SK-N-SH treated with all-trans-retinoic acid at 6 μM for 48 hours (cell line): ENCODE data around the gene LRGUK.

Experiments used
- ARNTL ChIP-seq: fragments of 450-650 bp; formaldehyde crosslinking; IDR thresholded peaks from 2 replicates; pipeline ENCODE4 v1.5.0; 2020; ENCODE audit warnings: low read depth, mild to moderate bottlenecking, moderate library complexity, borderline replicate concordance
- OSR1 ChIP-seq: fragments of 250-450 bp; sonication (Bioruptor Pico); IDR thresholded peaks from 2 replicates; pipeline ENCODE4 v1.8.0; 2022; ENCODE audit warnings: moderate library complexity, mild to moderate bottlenecking, inconsistent platforms
- RARB ChIP-seq: fragments of 250-450 bp; sonication (Bioruptor Pico); IDR thresholded peaks from 2 replicates; pipeline ENCODE4 v1.8.0; 2021; ENCODE audit warnings: mild to moderate bottlenecking, moderate library complexity
- ZFP3 ChIP-seq: fragments of 250-450 bp; sonication (Bioruptor Pico); IDR thresholded peaks from 2 replicates; pipeline ENCODE4 v1.5.0; 2020; ENCODE audit warnings: mild to moderate bottlenecking, moderate library complexity
- ZNF70 ChIP-seq: fragments of 450-650 bp; formaldehyde crosslinking; IDR thresholded peaks from 2 replicates; pipeline ENCODE4 v1.5.0; 2020; ENCODE audit warnings: mild to moderate bottlenecking, moderate library complexity
- TF ChIP-seq, protein P1 (sequence below): fragments of 250-450 bp; sonication (Bioruptor Pico); IDR thresholded peaks from 2 replicates; pipeline ENCODE4 v1.5.0; 2020; ENCODE audit warnings: mild to moderate bottlenecking, moderate library complexity

DNA sequence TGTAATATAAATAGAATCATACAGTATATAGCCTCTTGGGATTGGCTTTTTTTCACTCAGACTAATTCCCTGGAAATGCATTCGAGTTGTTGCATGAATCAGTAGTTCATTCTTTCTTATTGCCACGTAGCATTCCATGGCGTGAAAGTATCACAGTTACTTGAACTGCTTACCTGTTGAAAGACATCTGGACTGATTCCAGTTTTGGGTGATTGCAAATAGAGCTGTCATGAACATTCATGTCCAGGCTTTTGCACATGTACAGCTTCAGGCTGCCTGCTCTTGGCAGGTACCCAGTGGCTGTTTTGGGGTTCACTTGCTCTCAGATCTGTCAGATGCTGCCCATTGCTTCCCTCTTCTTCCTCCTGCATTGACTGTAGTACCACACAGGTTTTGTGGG lies 54.9 kb downstream of the LRGUK start:
- TF ChIP-seq ARNTL (CRISPR knock-in tag) (no peak), OSR1 (CRISPR knock-in tag) (no peak), ZFP3 (CRISPR knock-in tag) (no peak), ZNF70 (CRISPR knock-in tag) (no peak), RARB (CRISPR knock-in tag) (no peak)
- TF ChIP-seq, protein P1, sequence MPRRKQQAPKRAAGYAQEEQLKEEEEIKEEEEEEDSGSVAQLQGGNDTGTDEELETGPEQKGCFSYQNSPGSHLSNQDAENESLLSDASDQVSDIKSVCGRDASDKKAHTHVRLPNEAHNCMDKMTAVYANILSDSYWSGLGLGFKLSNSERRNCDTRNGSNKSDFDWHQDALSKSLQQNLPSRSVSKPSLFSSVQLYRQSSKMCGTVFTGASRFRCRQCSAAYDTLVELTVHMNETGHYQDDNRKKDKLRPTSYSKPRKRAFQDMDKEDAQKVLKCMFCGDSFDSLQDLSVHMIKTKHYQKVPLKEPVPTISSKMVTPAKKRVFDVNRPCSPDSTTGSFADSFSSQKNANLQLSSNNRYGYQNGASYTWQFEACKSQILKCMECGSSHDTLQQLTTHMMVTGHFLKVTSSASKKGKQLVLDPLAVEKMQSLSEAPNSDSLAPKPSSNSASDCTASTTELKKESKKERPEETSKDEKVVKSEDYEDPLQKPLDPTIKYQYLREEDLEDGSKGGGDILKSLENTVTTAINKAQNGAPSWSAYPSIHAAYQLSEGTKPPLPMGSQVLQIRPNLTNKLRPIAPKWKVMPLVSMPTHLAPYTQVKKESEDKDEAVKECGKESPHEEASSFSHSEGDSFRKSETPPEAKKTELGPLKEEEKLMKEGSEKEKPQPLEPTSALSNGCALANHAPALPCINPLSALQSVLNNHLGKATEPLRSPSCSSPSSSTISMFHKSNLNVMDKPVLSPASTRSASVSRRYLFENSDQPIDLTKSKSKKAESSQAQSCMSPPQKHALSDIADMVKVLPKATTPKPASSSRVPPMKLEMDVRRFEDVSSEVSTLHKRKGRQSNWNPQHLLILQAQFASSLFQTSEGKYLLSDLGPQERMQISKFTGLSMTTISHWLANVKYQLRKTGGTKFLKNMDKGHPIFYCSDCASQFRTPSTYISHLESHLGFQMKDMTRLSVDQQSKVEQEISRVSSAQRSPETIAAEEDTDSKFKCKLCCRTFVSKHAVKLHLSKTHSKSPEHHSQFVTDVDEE (CRISPR knock-in tag) = no peak
